ENCODE measurements around the gene ERAP2.
"Not testable (repeated sequence)": the region's sequence is repeated elsewhere in the genome, so short reads cannot be mapped to it uniquely, and the experiment has no call there.

Gene ERAP2

GRCh38 chr5:96871686-96872085, 4.6 kb upstream of the ERAP2 start:
- no peaks in the 10 kb centered on the region for H3K36me3 ChIP-seq (ENCODE audit: control insufficient read depth, insufficient read depth, low read length)
- H2AK5ac ChIP-seq (ENCODE audit: low read length) = no peak overlapping the region
- peaks cover 18% of the 10 kb centered on the region for H3K4me1 ChIP-seq (ENCODE audit: control insufficient read depth, low read depth, low read length)
- no peak overlapping the region for H2BK5ac ChIP-seq (ENCODE audit: low read length)
- H3K27ac ChIP-seq (ENCODE audit: low read depth, low read length) = no peak overlapping the region
- H4K8ac ChIP-seq (ENCODE audit: low read depth, low read length) = no peak overlapping the region
- H4K5ac ChIP-seq (ENCODE audit: low read length) = no peak overlapping the region
- H2BK15ac ChIP-seq (replicated peaks; ENCODE audit: low read depth) = no peak overlapping the region
- no peaks in the 10 kb centered on the region for H3K79me1 ChIP-seq (ENCODE audit: low read length)
- H2BK120ac ChIP-seq (ENCODE audit: low read depth, low read length) = no peak overlapping the region
- H3K23ac ChIP-seq (ENCODE audit: low read length) = no peak overlapping the region
- no peak overlapping the region for H3K56ac ChIP-seq (ENCODE audit: low read length)
- no peak overlapping the region for H3K9ac ChIP-seq (ENCODE audit: low read length)
- no peak overlapping the region for H3K4me3 ChIP-seq (ENCODE audit: low read length)
- no peak for DNase-seq
- no peak overlapping the region for H3K4me2 ChIP-seq (ENCODE audit: low read length)
- H3K27me3 ChIP-seq (ENCODE audit: insufficient read depth, low read length, poor library complexity) = no peaks in the 10 kb centered on the region
- no peak overlapping the region for H3K4ac ChIP-seq (ENCODE audit: low read depth, low read length)
- no peaks in the 10 kb centered on the region for H3K79me2 ChIP-seq (ENCODE audit: control insufficient read depth, insufficient read depth, low read length)
- H3K18ac ChIP-seq (ENCODE audit: low read length) = no peak overlapping the region
- WGBS (ENCODE audit: extremely low coverage, insufficient coverage, low lambda C conversion rate) = no CpG with 5 or more reads among the region's 1 CpG

GRCh38 chr5:96873449-96873848, 2.9 kb upstream of the ERAP2 start:
- no peak overlapping the region for H2AK5ac ChIP-seq (ENCODE audit: low read length)
- no peak overlapping the region for H3K23ac ChIP-seq (ENCODE audit: low read length)
- peak overlapping the region; percentile 56 for H4K5ac ChIP-seq (ENCODE audit: low read length)
- H2BK5ac ChIP-seq (ENCODE audit: low read length) = no peak overlapping the region
- no peak overlapping the region for H4K8ac ChIP-seq (ENCODE audit: low read depth, low read length)
- no peaks in the 10 kb centered on the region for H3K79me1 ChIP-seq (ENCODE audit: low read length)
- no peak overlapping the region for H3K4me3 ChIP-seq (ENCODE audit: low read length)
- H2BK120ac ChIP-seq (ENCODE audit: low read depth, low read length) = no peak overlapping the region
- no peaks in the 10 kb centered on the region for H3K27me3 ChIP-seq (ENCODE audit: insufficient read depth, low read length, poor library complexity)
- no peak for DNase-seq
- H3K9ac ChIP-seq (ENCODE audit: low read length) = no peak overlapping the region
- H3K4ac ChIP-seq (ENCODE audit: low read depth, low read length) = no peak overlapping the region
- H3K36me3 ChIP-seq (ENCODE audit: control insufficient read depth, insufficient read depth, low read length) = no peaks in the 10 kb centered on the region
- H3K4me1 ChIP-seq (ENCODE audit: control insufficient read depth, low read depth, low read length) = peaks cover 18% of the 10 kb centered on the region
- no peaks in the 10 kb centered on the region for H3K79me2 ChIP-seq (ENCODE audit: control insufficient read depth, insufficient read depth, low read length)
- no peak overlapping the region for H3K56ac ChIP-seq (ENCODE audit: low read length)
- H3K18ac ChIP-seq (ENCODE audit: low read length) = no peak overlapping the region
- no peak overlapping the region for H3K4me2 ChIP-seq (ENCODE audit: low read length)
- no peak overlapping the region for H2BK15ac ChIP-seq (replicated peaks; ENCODE audit: low read depth)
- H3K27ac ChIP-seq (ENCODE audit: low read depth, low read length) = no peak overlapping the region

- Histone ChIP-seq H3K4ac (ENCODE audit: low read depth, low read length) (no peak overlapping the region), H3K4me2 (ENCODE audit: low read length) (no peak overlapping the region), H2AK5ac (ENCODE audit: low read length) (no peak overlapping the region), H3K27me3 (ENCODE audit: insufficient read depth, low read length, poor library complexity) (no peaks in the 10 kb centered on the region), H3K9ac (ENCODE audit: low read length) (no peak overlapping the region), H3K4me1 (ENCODE audit: control insufficient read depth, low read depth, low read length) (peaks cover 16% of the 10 kb centered on the region), H4K5ac (ENCODE audit: low read length) (no peak overlapping the region), H3K79me1 (ENCODE audit: low read length) (no peaks in the 10 kb centered on the region), H3K23ac (ENCODE audit: low read length) (no peak overlapping the region), H3K79me2 (ENCODE audit: control insufficient read depth, insufficient read depth, low read length) (no peaks in the 10 kb centered on the region), H2BK120ac (ENCODE audit: low read depth, low read length) (no peak overlapping the region), H3K18ac (ENCODE audit: low read length) (no peak overlapping the region), H3K4me3 (ENCODE audit: low read length) (no peak overlapping the region), H3K56ac (ENCODE audit: low read length) (no peak overlapping the region), H2BK15ac (replicated peaks; ENCODE audit: low read depth) (no peak overlapping the region), H3K27ac (ENCODE audit: low read depth, low read length) (no peak overlapping the region), H4K8ac (ENCODE audit: low read depth, low read length) (no peak overlapping the region), H2BK5ac (ENCODE audit: low read length) (no peak overlapping the region), H3K36me3 (ENCODE audit: control insufficient read depth, insufficient read depth, low read length) (no peaks in the 10 kb centered on the region)
- no CpG with 5 or more reads among the region's 2 CpGs for WGBS (ENCODE audit: extremely low coverage, insufficient coverage, low lambda C conversion rate)
- DNase-seq = no peak
Measured at GRCh38 chr5:96874631-96875030, 1.7 kb upstream of the ERAP2 start.

GRCh38 chr5:96875791-96876291, 459 bp upstream of the ERAP2 start:
- no peak overlapping the region for H3K4me2 ChIP-seq (ENCODE audit: low read length)
- H2BK5ac ChIP-seq (ENCODE audit: low read length) = no peak overlapping the region
- no peaks in the 10 kb centered on the region for H3K79me2 ChIP-seq (ENCODE audit: control insufficient read depth, insufficient read depth, low read length)
- no peaks in the 10 kb centered on the region for H3K36me3 ChIP-seq (ENCODE audit: control insufficient read depth, insufficient read depth, low read length)
- DNase-seq = peak; percentile 77
- H3K27ac ChIP-seq (ENCODE audit: low read depth, low read length) = no peak overlapping the region
- H3K4me1 ChIP-seq (ENCODE audit: control insufficient read depth, low read depth, low read length) = peaks cover 9% of the 10 kb centered on the region
- WGBS (ENCODE audit: extremely low coverage, insufficient coverage, low lambda C conversion rate) = no CpG with 5 or more reads among the region's 4 CpGs
- H4K8ac ChIP-seq (ENCODE audit: low read depth, low read length) = no peak overlapping the region
- H3K4me3 ChIP-seq (ENCODE audit: low read length) = no peak overlapping the region
- H4K5ac ChIP-seq (ENCODE audit: low read length) = no peak overlapping the region
- H3K27me3 ChIP-seq (ENCODE audit: insufficient read depth, low read length, poor library complexity) = no peaks in the 10 kb centered on the region
- peak overlapping the region; percentile 53 for H3K56ac ChIP-seq (ENCODE audit: low read length)
- H2BK15ac ChIP-seq (replicated peaks; ENCODE audit: low read depth) = no peak overlapping the region
- no peak overlapping the region for H2AK5ac ChIP-seq (ENCODE audit: low read length)
- no peak overlapping the region for H3K23ac ChIP-seq (ENCODE audit: low read length)
- no peak overlapping the region for H3K9ac ChIP-seq (ENCODE audit: low read length)
- no peak overlapping the region for H3K18ac ChIP-seq (ENCODE audit: low read length)
- no peaks in the 10 kb centered on the region for H3K79me1 ChIP-seq (ENCODE audit: low read length)
- no peak overlapping the region for H3K4ac ChIP-seq (ENCODE audit: low read depth, low read length)
- H2BK120ac ChIP-seq (ENCODE audit: low read depth, low read length) = no peak overlapping the region

- H4K5ac ChIP-seq (ENCODE audit: low read length); H3K56ac ChIP-seq (ENCODE audit: low read length); H2AK5ac ChIP-seq (ENCODE audit: low read length); H3K79me1 ChIP-seq (ENCODE audit: low read length); H3K23ac ChIP-seq (ENCODE audit: low read length); H3K4me2 ChIP-seq (ENCODE audit: low read length); H2BK15ac ChIP-seq (replicated peaks; ENCODE audit: low read depth); H2BK120ac ChIP-seq (ENCODE audit: low read depth, low read length); H3K4ac ChIP-seq (ENCODE audit: low read depth, low read length); H3K9ac ChIP-seq (ENCODE audit: low read length); H3K18ac ChIP-seq (ENCODE audit: low read length); H3K36me3 ChIP-seq (ENCODE audit: control insufficient read depth, insufficient read depth, low read length); DNase-seq; H4K8ac ChIP-seq (ENCODE audit: low read depth, low read length); H3K27me3 ChIP-seq (ENCODE audit: insufficient read depth, low read length, poor library complexity); H2BK5ac ChIP-seq (ENCODE audit: low read length); H3K4me3 ChIP-seq (ENCODE audit: low read length); H3K79me2 ChIP-seq (ENCODE audit: control insufficient read depth, insufficient read depth, low read length); H3K27ac ChIP-seq (ENCODE audit: low read depth, low read length): not testable (repeated sequence)
- H3K4me1 ChIP-seq (ENCODE audit: control insufficient read depth, low read depth, low read length) = peaks cover 15% of the 10 kb centered on the region
- WGBS (ENCODE audit: extremely low coverage, insufficient coverage, low lambda C conversion rate) = no CpG with 5 or more reads among the region's 12 CpGs
Measured at GRCh38 chr5:96876977-96877469, 723 bp downstream of the ERAP2 start.

GRCh38 chr5:96879665-96880064, 3.4 kb downstream of the ERAP2 start:
- Histone ChIP-seq H2AK5ac (ENCODE audit: low read length) (no peak overlapping the region), H2BK5ac (ENCODE audit: low read length) (no peak overlapping the region), H3K79me1 (ENCODE audit: low read length) (no peaks in the 10 kb centered on the region), H3K4me2 (ENCODE audit: low read length) (no peak overlapping the region), H2BK120ac (ENCODE audit: low read depth, low read length) (no peak overlapping the region), H4K5ac (ENCODE audit: low read length) (no peak overlapping the region), H3K9ac (ENCODE audit: low read length) (no peak overlapping the region), H3K79me2 (ENCODE audit: control insufficient read depth, insufficient read depth, low read length) (no peaks in the 10 kb centered on the region), H3K4me3 (ENCODE audit: low read length) (no peak overlapping the region), H2BK15ac (replicated peaks; ENCODE audit: low read depth) (no peak overlapping the region), H3K18ac (ENCODE audit: low read length) (no peak overlapping the region), H3K36me3 (ENCODE audit: control insufficient read depth, insufficient read depth, low read length) (no peaks in the 10 kb centered on the region), H3K27me3 (ENCODE audit: insufficient read depth, low read length, poor library complexity) (no peaks in the 10 kb centered on the region), H3K23ac (ENCODE audit: low read length) (no peak overlapping the region), H3K27ac (ENCODE audit: low read depth, low read length) (no peak overlapping the region), H4K8ac (ENCODE audit: low read depth, low read length) (no peak overlapping the region), H3K4me1 (ENCODE audit: control insufficient read depth, low read depth, low read length) (peaks cover 15% of the 10 kb centered on the region), H3K56ac (ENCODE audit: low read length) (no peak overlapping the region), H3K4ac (ENCODE audit: low read depth, low read length) (no peak overlapping the region)
- DNase-seq = no peak
- WGBS (ENCODE audit: extremely low coverage, insufficient coverage, low lambda C conversion rate) = no CpG with 5 or more reads among the region's 3 CpGs

All from mesendoderm (in vitro differentiated cells).